GM12873 (cell line): Measurements from ENCODE around the gene MAN2B2.

Experiments used
- TF ChIP-seq, protein P1 (sequence below): IDR thresholded peaks from 2 replicates; pipeline ENCODE4 v1.5.1; 2012; ENCODE audit warnings: low read depth, mild to moderate bottlenecking, moderate library complexity, low read length, control low read depth; ENCODE audit not compliant: insufficient read depth; ENCODE audit errors: missing control alignments

The MAN2B2 gene

DNA sequence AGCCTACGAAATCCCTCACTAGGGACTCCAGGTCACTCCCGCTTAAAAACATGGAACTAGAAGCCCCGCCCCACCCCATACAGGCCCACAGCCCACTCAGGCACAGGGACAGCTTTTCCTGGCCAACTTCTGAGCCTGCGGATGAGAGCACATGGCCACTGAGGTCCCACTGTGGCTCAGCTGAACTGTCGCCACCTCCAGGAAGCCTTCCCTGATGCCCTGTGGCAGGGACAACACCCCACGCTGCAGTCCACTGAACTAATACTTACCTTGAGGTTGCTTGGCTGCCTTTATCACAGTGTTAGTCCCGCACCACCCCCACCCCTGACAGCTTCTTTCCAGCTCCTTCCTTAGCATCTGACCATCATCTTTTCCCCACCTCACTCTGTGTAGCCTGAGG is 39.3 kb upstream of the MAN2B2 start:
- TF ChIP-seq, protein P1, sequence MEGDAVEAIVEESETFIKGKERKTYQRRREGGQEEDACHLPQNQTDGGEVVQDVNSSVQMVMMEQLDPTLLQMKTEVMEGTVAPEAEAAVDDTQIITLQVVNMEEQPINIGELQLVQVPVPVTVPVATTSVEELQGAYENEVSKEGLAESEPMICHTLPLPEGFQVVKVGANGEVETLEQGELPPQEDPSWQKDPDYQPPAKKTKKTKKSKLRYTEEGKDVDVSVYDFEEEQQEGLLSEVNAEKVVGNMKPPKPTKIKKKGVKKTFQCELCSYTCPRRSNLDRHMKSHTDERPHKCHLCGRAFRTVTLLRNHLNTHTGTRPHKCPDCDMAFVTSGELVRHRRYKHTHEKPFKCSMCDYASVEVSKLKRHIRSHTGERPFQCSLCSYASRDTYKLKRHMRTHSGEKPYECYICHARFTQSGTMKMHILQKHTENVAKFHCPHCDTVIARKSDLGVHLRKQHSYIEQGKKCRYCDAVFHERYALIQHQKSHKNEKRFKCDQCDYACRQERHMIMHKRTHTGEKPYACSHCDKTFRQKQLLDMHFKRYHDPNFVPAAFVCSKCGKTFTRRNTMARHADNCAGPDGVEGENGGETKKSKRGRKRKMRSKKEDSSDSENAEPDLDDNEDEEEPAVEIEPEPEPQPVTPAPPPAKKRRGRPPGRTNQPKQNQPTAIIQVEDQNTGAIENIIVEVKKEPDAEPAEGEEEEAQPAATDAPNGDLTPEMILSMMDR, result no peak

DNA sequence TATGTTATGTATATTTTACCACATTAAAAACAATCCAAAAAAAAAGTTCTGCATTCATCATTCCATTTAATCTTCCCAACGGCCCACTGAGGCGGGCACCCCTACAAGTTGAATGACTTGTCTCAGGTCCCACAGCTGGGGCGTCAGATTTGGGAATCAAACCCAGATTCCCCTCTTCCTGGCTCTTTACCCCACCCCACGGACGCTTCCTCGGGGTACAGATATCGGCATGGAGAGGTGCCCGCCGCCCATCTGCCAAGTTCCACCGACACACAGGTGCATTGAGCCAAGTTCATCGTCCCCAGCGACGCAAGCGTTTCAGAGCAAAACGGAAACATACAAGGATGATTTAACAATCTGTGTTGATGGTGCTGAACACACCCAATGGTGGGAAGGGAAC is 36.9 kb upstream of the MAN2B2 start:
- TF ChIP-seq, protein P1, result no peak

DNA sequence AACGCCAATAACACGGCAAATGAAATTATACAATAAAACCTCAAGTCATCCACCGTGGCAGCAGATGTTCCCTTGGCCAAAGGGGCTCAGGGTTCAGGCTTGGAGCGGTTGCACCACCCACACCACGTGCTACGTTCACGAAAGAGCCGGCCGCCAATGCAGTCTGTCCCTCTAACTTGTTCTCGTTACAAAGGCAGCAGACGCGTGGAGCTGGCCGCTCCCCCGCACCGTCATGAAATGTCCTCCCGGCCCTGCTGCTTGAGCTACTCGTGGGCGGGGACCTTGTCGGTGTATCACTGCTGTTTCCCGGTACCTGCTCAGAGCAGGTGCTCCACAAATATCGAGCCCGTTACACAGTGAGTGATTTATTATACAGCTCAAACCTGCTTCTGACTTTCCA is 36.4 kb upstream of the MAN2B2 start:
- TF ChIP-seq, protein P1, result no peak

DNA sequence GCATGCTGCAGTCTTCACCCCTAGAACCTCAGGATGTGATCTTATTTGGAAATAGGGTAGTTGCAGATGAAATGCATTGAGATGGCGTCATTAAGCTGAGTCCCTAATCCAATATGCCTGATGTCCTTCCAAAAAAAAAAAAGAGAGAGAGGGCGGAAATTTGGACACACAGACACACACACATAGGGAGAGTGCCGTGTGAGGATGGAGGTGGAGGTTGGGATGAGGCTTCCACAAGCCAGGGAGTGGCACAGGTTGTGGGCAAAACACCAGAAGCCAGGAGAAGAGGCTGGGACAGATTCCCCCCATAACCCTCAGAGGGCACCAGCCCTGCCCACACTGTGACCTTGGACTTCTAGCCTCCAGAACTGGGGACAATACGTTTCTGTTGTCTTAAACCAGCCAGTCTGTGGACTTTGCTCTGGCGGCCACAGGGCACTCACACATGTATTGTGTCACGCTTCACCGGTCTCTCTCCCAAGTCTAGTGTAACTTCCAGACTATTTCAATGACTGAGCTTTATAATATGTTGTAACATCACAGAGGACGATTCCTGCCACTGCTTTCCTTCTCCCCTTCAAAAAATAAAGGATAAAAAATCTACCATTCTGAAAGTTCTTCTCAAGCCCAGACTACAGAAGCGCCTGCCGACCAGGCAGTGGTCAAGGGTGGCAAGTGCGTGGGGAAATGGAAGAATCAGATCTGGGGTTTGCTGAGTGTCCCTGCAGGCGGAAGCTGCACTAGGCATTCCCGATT is 35.8 kb upstream of the MAN2B2 start:
- TF ChIP-seq, protein P1, result no peak

DNA sequence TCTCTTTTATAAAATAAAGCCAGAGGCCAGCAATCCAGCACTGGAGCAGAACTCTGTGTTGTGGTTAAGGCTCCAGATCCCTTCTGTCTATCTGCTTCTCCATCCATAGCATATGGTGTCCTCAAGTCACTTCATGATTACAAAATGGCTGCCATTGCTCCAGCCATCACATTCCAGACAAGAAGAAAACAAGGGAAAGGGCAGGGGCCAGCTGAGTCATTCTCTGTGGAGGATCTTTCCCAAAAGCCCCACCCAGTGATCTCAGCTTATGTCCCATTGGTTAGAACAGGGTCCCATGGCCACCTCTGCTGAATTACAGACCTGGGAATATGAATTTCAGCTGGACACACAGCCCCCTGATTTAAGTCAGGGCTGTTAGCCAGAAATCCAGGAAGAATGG is 34.1 kb upstream of the MAN2B2 start:
- TF ChIP-seq, protein P1, result no peak

DNA sequence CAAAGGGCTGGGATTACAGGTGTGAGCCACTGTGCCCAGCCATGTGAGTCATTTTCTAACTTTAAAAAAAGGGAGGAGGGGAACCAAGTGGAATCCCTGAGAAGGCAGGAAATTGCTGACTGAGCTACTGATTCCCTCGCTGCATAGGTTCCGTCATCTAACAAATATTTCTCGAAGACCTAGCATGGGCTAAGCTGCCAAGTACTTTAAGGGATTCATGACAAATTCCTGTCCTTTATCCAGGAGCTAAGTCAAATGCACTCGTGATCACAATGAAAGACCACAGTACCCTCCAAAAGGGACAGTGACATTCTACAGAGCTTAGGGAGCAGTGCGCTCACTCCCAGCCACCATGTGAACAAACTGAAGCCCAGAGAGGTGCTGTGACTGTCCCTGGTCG is 33.2 kb upstream of the MAN2B2 start:
- TF ChIP-seq, protein P1, result no peak

DNA sequence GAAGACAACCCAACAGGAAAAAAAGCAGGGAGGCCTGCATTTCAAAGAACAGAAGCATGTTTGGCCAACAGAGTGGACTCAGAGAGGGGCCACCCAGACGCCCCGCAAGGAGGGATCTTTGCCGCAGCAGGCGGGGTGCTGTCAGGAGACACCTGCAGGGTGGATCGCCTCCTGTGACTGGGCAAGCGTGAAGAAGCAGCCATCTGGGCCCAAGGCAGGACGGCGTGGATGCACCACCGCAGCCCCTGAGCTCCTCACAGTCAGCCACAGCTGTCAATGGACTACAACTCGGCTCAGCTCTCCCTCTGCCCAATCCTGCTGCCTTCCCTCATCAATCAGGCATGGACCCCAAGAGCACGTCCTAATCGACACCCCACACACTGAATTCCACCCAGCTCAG is 32.0 kb upstream of the MAN2B2 start:
- TF ChIP-seq, protein P1, result no peak

DNA sequence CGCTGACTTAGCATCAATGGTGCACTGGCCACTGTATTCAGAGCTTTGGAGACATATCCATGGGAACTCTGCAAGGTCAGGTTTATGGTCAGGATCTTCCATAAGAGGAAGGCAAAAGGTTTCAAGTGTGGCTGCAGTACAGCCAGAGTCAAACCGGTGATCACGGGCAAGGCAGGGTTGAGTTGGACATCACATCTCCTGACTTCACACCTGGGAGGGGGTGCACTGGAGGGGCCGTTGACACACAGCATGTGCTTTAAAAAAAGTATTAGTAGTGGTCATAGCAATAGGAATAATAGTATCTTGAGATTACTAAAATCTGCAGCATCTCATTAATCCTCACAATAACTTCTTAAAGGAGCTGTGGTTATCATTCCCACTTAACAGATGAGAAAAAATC is 28.9 kb upstream of the MAN2B2 start:
- TF ChIP-seq, protein P1, result no peak
